Right lobe of liver (tissue), 4 donors: Measurements from ENCODE around the gene SYT1.

Experiments
- CTCF ChIP-seq, 4 donors: fragments of 200-600 bp in 3 of 4; fragments of 450-650 bp in 1 of 4; IDR thresholded peaks; one replicate each; pipeline versions ENCODE4 v1.5.1 to v1.8.0; 2016 to 2022; ENCODE audit warnings: antibody characterized with exemption in 4 of 4, mild to moderate bottlenecking in 2 of 4
- POLR2A ChIP-seq: fragments of 450-650 bp; IDR thresholded peaks from one replicate; pipeline ENCODE4 v1.6.1; 2017; ENCODE audit warnings: antibody characterized with exemption, mild to moderate bottlenecking
- donor health status: DM: no; HTN: no; CAD: no.
- donor health status: DM: no; HTN: no; CAD: no.
- donor health status: DM: no; HTN: yes; CAD: no.

GRCh38 chr12:79227646-79228045, 363.1 kb downstream of the SYT1 start:
- TF ChIP-seq CTCF (IDR thresholded peaks at IDR 0.05) (no peak), POLR2A (no peak)
